ENCODE data around the gene DIS3L2.
"Not testable (repeated sequence)": the region's sequence is repeated elsewhere in the genome, so short reads cannot be mapped to it uniquely, and the experiment has no call there.

Gene DIS3L2

GRCh38 chr2:232028631-232029030, 67.1 kb downstream of the DIS3L2 start:
- in situ Hi-C loops (cut with HindIII; ENCODE audit: low sequenced_read_pairs), result no loop called here
- no peak for TF ChIP-seq CTCF (IDR thresholded peaks at IDR 0.05; ENCODE audit: low read depth, low read length)
- H3K4me3 ChIP-seq (ENCODE audit: low read depth, low read length), result no peak overlapping the region
- DNase-seq (ENCODE audit: low read depth, low spot score), result peak; percentile 21

- H3K4me3 ChIP-seq (ENCODE audit: low read depth, low read length), result no peak overlapping the region
- no peak for TF ChIP-seq CTCF (IDR thresholded peaks at IDR 0.05; ENCODE audit: low read depth, low read length)
- in situ Hi-C loops (cut with HindIII; ENCODE audit: low sequenced_read_pairs), result no loop called here
- no peak for DNase-seq (ENCODE audit: low read depth, low spot score)
Measured at GRCh38 chr2:232029346-232029745, 67.8 kb downstream of the DIS3L2 start.

GRCh38 chr2:232030229-232030628, 68.7 kb downstream of the DIS3L2 start:
- no peak for DNase-seq (ENCODE audit: low read depth, low spot score)
- H3K4me3 ChIP-seq (ENCODE audit: low read depth, low read length), result no peak overlapping the region
- in situ Hi-C loops (cut with HindIII; ENCODE audit: low sequenced_read_pairs), result no loop called here
- TF ChIP-seq CTCF (IDR thresholded peaks at IDR 0.05; ENCODE audit: low read depth, low read length), result peak; percentile 23

- H3K4me3 ChIP-seq (ENCODE audit: low read depth, low read length); in situ Hi-C loops (cut with HindIII; ENCODE audit: low sequenced_read_pairs); DNase-seq (ENCODE audit: low read depth, low spot score): not testable (repeated sequence)
Measured at GRCh38 chr2:232035292-232035691, 73.8 kb downstream of the DIS3L2 start.

- in situ Hi-C loops (cut with HindIII; ENCODE audit: low sequenced_read_pairs); DNase-seq (ENCODE audit: low read depth, low spot score); H3K4me3 ChIP-seq (ENCODE audit: low read depth, low read length): not testable (repeated sequence)
Measured at GRCh38 chr2:232036876-232037275, 75.4 kb downstream of the DIS3L2 start.

GRCh38 chr2:232038251-232038880, 76.9 kb downstream of the DIS3L2 start:
- DNase-seq (ENCODE audit: low read depth, low spot score), result no peak
- no peak for TF ChIP-seq CTCF (IDR thresholded peaks at IDR 0.05; ENCODE audit: low read depth, low read length)
- in situ Hi-C loops (cut with HindIII; ENCODE audit: low sequenced_read_pairs), result no loop called here

GRCh38 chr2:232038881-232039485, 77.5 kb downstream of the DIS3L2 start:
- TF ChIP-seq CTCF (IDR thresholded peaks at IDR 0.05; ENCODE audit: low read depth, low read length), result no peak
- in situ Hi-C loops (cut with HindIII; ENCODE audit: low sequenced_read_pairs), result no loop called here
- H3K4me3 ChIP-seq (ENCODE audit: low read depth, low read length), result no peak overlapping the region
- no peak for DNase-seq (ENCODE audit: low read depth, low spot score)

More at GRCh38 chr2:232038251-232038880, 76.9 kb downstream of the DIS3L2 start:
- H3K4me3 ChIP-seq (ENCODE audit: low read depth, low read length), result no peak overlapping the region
